ENCODE data around the gene NFIA.

Gene NFIA

GRCh38 chr1:61050541-61051442 lies 31.6 kb upstream of the NFIA start:
- H3K9ac ChIP-seq (ENCODE audit: insufficient read length): peak overlapping the region; percentile 87
- DNase-seq (ENCODE audit: low read depth, low spot score): no peak
- TF ChIP-seq POLR2AphosphoS5 (IDR thresholded peaks at IDR 0.05; ENCODE audit: borderline replicate concordance, low read depth, low read length): no peak
- TF ChIP-seq FOXP2 (optimal IDR thresholded peaks at IDR 0.05; ENCODE audit: control extremely low read depth, extremely low read length, insufficient read depth): no peak
- TF ChIP-seq EZH2 (IDR thresholded peaks at IDR 0.05): no peak

DNA sequence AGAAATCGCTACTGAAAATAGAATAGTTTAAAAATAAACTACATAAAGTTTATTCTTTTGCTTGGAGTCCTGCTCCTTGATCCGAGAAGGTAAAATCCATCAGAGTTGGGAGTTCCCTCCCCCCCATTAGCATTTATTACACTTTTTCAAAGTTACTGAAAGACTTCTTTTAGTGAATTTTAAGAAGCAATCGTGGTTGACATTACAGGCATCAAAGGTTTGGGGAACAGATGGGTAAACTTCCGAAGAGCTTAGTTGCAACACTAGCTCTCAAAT lies 31.0 kb upstream of the NFIA start:
- H3K4me3 ChIP-seq: no peak overlapping the region
- no peak overlapping the region for H3K9ac ChIP-seq (ENCODE audit: insufficient read length)
- no peaks in the 10 kb centered on the region for H3K36me3 ChIP-seq (ENCODE audit: insufficient read depth, low read length)
- TF ChIP-seq EZH2 (IDR thresholded peaks at IDR 0.05): no peak
- TF ChIP-seq FOXP2 (optimal IDR thresholded peaks at IDR 0.05; ENCODE audit: control extremely low read depth, extremely low read length, insufficient read depth): no peak
- TF ChIP-seq POLR2AphosphoS5 (IDR thresholded peaks at IDR 0.05; ENCODE audit: borderline replicate concordance, low read depth, low read length): no peak
- no peak for DNase-seq (ENCODE audit: low read depth, low spot score)
- no peaks in the 10 kb centered on the region for H3K9me3 ChIP-seq (ENCODE audit: low read depth, low read length)
- H3K27ac ChIP-seq: no peak overlapping the region

More at GRCh38 chr1:61050541-61051442, 31.6 kb upstream of the NFIA start:
- Histone ChIP-seq H3K9me3 (ENCODE audit: low read depth, low read length) (no peaks in the 10 kb centered on the region), H3K36me3 (ENCODE audit: insufficient read depth, low read length) (no peaks in the 10 kb centered on the region), H3K27ac (no peak overlapping the region), H3K4me3 (peak overlapping the region; percentile 95)

DNA sequence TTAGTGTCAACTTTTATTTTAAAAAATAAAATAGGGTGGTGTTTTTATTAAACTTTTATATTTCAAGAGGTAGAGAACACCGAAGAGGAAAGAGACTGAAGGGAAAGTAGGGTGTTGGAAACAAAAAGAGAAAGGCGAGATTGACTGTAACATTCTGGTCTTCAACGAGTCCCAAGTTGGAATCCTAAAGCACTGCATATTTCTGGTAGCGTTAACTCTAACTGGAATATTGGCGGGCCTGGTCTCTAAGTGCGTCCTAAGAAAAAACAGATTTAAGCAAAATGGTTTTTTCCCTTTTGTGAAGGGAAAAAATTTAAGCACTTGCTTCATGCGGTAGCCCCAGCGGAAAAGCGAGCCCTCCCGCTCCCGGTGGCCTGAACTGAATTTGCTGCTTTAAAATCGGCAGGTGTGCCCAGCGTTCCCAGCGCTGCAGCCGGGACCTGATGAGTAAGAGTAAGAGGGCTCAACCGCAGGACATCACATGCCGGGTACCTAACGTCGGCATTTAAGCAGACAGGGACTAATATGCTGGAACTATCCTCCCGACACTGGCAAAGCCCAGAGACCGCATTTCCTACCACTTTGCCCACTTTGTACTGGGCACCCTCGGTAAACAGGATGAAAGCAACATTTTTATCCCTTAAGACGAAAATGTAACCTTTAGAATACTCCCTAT lies 30.5 kb upstream of the NFIA start:
- no peak overlapping the region for H3K4me3 ChIP-seq
- no peaks in the 10 kb centered on the region for H3K9me3 ChIP-seq (ENCODE audit: low read depth, low read length)
- H3K36me3 ChIP-seq (ENCODE audit: insufficient read depth, low read length): no peaks in the 10 kb centered on the region
- DNase-seq (ENCODE audit: low read depth, low spot score): no peak
- no peak for TF ChIP-seq POLR2AphosphoS5 (IDR thresholded peaks at IDR 0.05; ENCODE audit: borderline replicate concordance, low read depth, low read length)
- no peak for TF ChIP-seq EZH2 (IDR thresholded peaks at IDR 0.05)
- TF ChIP-seq FOXP2 (optimal IDR thresholded peaks at IDR 0.05; ENCODE audit: control extremely low read depth, extremely low read length, insufficient read depth): no peak
- no peak overlapping the region for H3K9ac ChIP-seq (ENCODE audit: insufficient read length)
- no peak overlapping the region for H3K27ac ChIP-seq

GRCh38 chr1:61052395-61053225 lies 29.8 kb upstream of the NFIA start:
- Histone ChIP-seq H3K9me3 (ENCODE audit: low read depth, low read length) (no peaks in the 10 kb centered on the region), H3K27ac (no peak overlapping the region), H3K4me3 (no peak overlapping the region), H3K36me3 (ENCODE audit: insufficient read depth, low read length) (no peaks in the 10 kb centered on the region), H3K9ac (ENCODE audit: insufficient read length) (no peak overlapping the region)
- no peak for DNase-seq (ENCODE audit: low read depth, low spot score)
- TF ChIP-seq POLR2AphosphoS5 (IDR thresholded peaks at IDR 0.05; ENCODE audit: borderline replicate concordance, low read depth, low read length) (no peak), EZH2 (IDR thresholded peaks at IDR 0.05) (no peak)

GRCh38 chr1:61053226-61053711 lies 29.1 kb upstream of the NFIA start:
- Histone ChIP-seq H3K36me3 (ENCODE audit: insufficient read depth, low read length) (no peaks in the 10 kb centered on the region), H3K9me3 (ENCODE audit: low read depth, low read length) (no peaks in the 10 kb centered on the region), H3K9ac (ENCODE audit: insufficient read length) (no peak overlapping the region), H3K4me3 (no peak overlapping the region), H3K27ac (no peak overlapping the region)
- no peak for DNase-seq (ENCODE audit: low read depth, low spot score)
- TF ChIP-seq POLR2AphosphoS5 (IDR thresholded peaks at IDR 0.05; ENCODE audit: borderline replicate concordance, low read depth, low read length) (no peak), FOXP2 (optimal IDR thresholded peaks at IDR 0.05; ENCODE audit: control extremely low read depth, extremely low read length, insufficient read depth) (no peak), EZH2 (IDR thresholded peaks at IDR 0.05) (no peak)

DNA sequence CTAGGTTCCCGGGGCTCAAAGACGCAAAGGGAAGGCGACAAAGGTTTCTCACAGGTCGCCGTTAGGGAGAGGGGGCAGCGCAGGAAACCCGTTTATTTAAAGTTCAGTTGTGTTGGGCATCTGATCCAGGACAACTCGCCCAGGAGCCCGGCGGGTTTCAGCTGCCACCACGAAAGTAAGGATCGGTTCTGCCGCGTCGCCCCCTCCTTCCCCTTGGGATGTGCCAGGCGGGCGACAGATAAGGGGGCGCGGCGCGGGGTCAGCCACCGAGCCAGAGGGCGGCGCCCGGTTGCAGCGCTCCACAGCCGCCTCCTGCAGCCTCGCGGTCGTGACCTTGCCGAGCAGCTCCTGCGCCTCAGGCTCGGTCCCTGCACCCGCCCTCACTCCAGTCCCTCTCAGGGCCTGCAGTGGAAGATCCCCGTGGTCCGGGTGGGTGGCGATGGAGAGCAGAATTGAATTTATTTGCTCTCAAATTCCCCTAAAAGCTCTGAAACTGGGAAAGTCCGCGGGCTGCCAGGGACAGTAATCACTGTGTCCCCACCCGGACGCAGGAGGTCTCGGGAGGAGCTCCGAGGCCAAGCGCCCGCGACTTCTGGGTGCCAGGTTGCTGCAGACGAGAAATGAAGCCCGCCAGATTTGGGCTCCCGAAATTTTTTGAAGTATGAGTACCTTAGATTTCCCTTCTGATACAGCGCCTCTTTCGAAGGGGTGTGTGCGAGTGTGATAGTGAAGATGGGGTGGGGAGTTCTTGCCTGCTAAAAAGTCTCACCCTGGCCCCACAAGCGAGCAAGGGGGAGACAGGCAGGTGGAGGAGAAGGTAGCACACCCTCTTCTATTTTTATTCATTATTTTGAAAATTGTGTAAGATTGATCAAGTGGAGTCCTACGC lies 28.4 kb upstream of the NFIA start:
- no peak overlapping the region for H3K4me3 ChIP-seq
- DNase-seq (ENCODE audit: low read depth, low spot score): no peak
- no peaks in the 10 kb centered on the region for H3K36me3 ChIP-seq (ENCODE audit: insufficient read depth, low read length)
- H3K9me3 ChIP-seq (ENCODE audit: low read depth, low read length): no peaks in the 10 kb centered on the region
- no peak overlapping the region for H3K9ac ChIP-seq (ENCODE audit: insufficient read length)
- H3K27ac ChIP-seq: no peak overlapping the region
- TF ChIP-seq POLR2AphosphoS5 (IDR thresholded peaks at IDR 0.05; ENCODE audit: borderline replicate concordance, low read depth, low read length) (no peak), FOXP2 (optimal IDR thresholded peaks at IDR 0.05; ENCODE audit: control extremely low read depth, extremely low read length, insufficient read depth) (no peak), EZH2 (IDR thresholded peaks at IDR 0.05) (no peak)

GRCh38 chr1:61054601-61054993 lies 27.8 kb upstream of the NFIA start:
- H3K4me3 ChIP-seq: no peak overlapping the region
- no peaks in the 10 kb centered on the region for H3K36me3 ChIP-seq (ENCODE audit: insufficient read depth, low read length)
- no peak for TF ChIP-seq FOXP2 (optimal IDR thresholded peaks at IDR 0.05; ENCODE audit: control extremely low read depth, extremely low read length, insufficient read depth)
- TF ChIP-seq POLR2AphosphoS5 (IDR thresholded peaks at IDR 0.05; ENCODE audit: borderline replicate concordance, low read depth, low read length): no peak
- TF ChIP-seq EZH2 (IDR thresholded peaks at IDR 0.05): no peak
- no peaks in the 10 kb centered on the region for H3K9me3 ChIP-seq (ENCODE audit: low read depth, low read length)
- no peak overlapping the region for H3K27ac ChIP-seq
- DNase-seq (ENCODE audit: low read depth, low spot score): no peak
- H3K9ac ChIP-seq (ENCODE audit: insufficient read length): no peak overlapping the region
